Astrocyte (in vitro differentiated cells and primary cell): ENCODE measurements around the gene EPS8L3. TPM values are rescaled to one million over a fixed set of nuclear protein-coding genes. Genes with fewer than 3 reads are reported as not detected.

Experiments used
- DNase-seq: peaks from one replicate; pipeline ENCODE4 v3.0.0-alpha.2; 2010; ENCODE audit warnings: low read depth
- FAIRE-seq: peaks from 2 replicates; lab custom pipeline; 2011; peaks lifted over from hg19 to GRCh38; lab: Jason Lieb, UNC
- H2AFZ ChIP-seq: 2 replicates; pipeline ENCODE4 v1.6.0; 2012; ENCODE audit warnings: low read depth, low read length, inconsistent platforms
- H3K27ac ChIP-seq: 2 replicates; pipeline ENCODE4 v1.5.1; 2011; ENCODE audit warnings: low read depth, low read length, inconsistent platforms
- H3K27me3 ChIP-seq: 2 replicates; pipeline ENCODE4 v1.6.0; 2011; ENCODE audit warnings: low read length, inconsistent platforms; ENCODE audit not compliant: insufficient read depth
- H3K36me3 ChIP-seq: 2 replicates; pipeline ENCODE4 v1.5.1; 2011; ENCODE audit warnings: low read length, inconsistent platforms; ENCODE audit not compliant: insufficient read depth
- H3K4me1 ChIP-seq: 2 replicates; pipeline ENCODE4 v1.5.1; 2011; ENCODE audit warnings: low read length, inconsistent platforms; ENCODE audit not compliant: insufficient read depth
- H3K4me2 ChIP-seq: 2 replicates; pipeline ENCODE4 v1.6.0; 2012; ENCODE audit warnings: low read length, inconsistent platforms
- H3K4me3 ChIP-seq: 2 replicates; pipeline ENCODE4 v1.5.1; 2011; ENCODE audit warnings: low read depth, mild to moderate bottlenecking, low read length, inconsistent platforms; ENCODE audit not compliant: insufficient read depth
- H3K79me2 ChIP-seq: 2 replicates; pipeline ENCODE4 v1.6.0; 2012; ENCODE audit warnings: mild to moderate bottlenecking, low read length, inconsistent platforms; ENCODE audit not compliant: insufficient read depth
- H3K9ac ChIP-seq: 2 replicates; pipeline ENCODE4 v1.6.0; 2012; ENCODE audit warnings: mild to moderate bottlenecking, low read length, inconsistent platforms
- H3K9me3 ChIP-seq: 2 replicates; pipeline ENCODE4 v1.5.1; 2012; ENCODE audit warnings: low read depth, mild to moderate bottlenecking, low read length, inconsistent platforms; ENCODE audit not compliant: insufficient read depth
- H4K20me1 ChIP-seq: 2 replicates; pipeline ENCODE4 v1.6.0; 2012; ENCODE audit warnings: low read length, inconsistent platforms; ENCODE audit not compliant: insufficient read depth
- H3K27ac Mint-ChIP-seq: one replicate; pipeline ENCODE4 v1.8.0; 2021; ENCODE audit warnings: mild to moderate bottlenecking, mixed read lengths; ENCODE audit not compliant: unreplicated experiment
- H3K27me3 Mint-ChIP-seq: one replicate; pipeline ENCODE4 v1.8.0; 2021; ENCODE audit warnings: low read depth, mixed read lengths; ENCODE audit not compliant: unreplicated experiment
- H3K36me3 Mint-ChIP-seq: one replicate; pipeline ENCODE4 v1.8.0; 2021; ENCODE audit warnings: low read depth, mixed read lengths; ENCODE audit not compliant: unreplicated experiment
- H3K4me1 Mint-ChIP-seq: one replicate; pipeline ENCODE4 v1.8.0; 2021; ENCODE audit warnings: low read depth, mixed read lengths; ENCODE audit not compliant: unreplicated experiment
- H3K4me3 Mint-ChIP-seq: one replicate; pipeline ENCODE4 v1.8.0; 2021; ENCODE audit warnings: mild to moderate bottlenecking, moderate library complexity, mixed read lengths; ENCODE audit not compliant: unreplicated experiment
- H3K9me3 Mint-ChIP-seq: one replicate; pipeline ENCODE4 v1.8.0; 2021; ENCODE audit warnings: mild to moderate bottlenecking, mixed read lengths; ENCODE audit not compliant: unreplicated experiment
- EZH2 ChIP-seq: IDR thresholded peaks from 2 replicates; pipeline ENCODE4 v1.6.1; 2012; ENCODE audit warnings: mild to moderate bottlenecking, low read length, inconsistent platforms; ENCODE audit not compliant: insufficient read depth
- total RNA-seq: library from RNA; stranded (reverse); gene quantifications from 2 replicates; pipeline ENCODE4 v1.2.1, GENCODE V29; 2021
- TF ChIP-seq, protein P1 (sequence below): IDR thresholded peaks from 2 replicates; pipeline ENCODE4 v1.5.1; 2011; ENCODE audit warnings: low read depth, mild to moderate bottlenecking, inconsistent platforms, low read length, moderate library complexity; ENCODE audit not compliant: insufficient read depth

EPS8L3 gene
- total RNA-seq, 1 donor from 2014 or later, result not detected

DNA sequence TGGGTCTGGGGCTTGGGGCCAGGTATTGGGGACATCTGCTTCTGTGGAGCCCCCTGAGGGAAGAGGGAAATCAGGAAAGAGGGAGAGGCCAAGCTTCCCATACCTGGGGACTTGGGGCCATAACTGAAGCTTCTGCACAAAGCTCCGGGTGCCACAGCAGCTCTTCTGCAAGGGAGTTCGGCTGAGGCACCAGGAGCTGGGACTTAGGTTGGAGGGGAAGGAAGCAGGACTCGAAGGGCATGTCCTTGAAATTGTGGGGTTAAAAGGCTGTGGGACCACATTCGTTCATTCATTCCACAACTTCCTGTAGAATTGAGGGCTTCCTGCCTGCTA lies 1.7 kb upstream of the EPS8L3 start:
- no peaks in the 10 kb centered on the region for H3K9me3 ChIP-seq
- TF ChIP-seq, protein P1, sequence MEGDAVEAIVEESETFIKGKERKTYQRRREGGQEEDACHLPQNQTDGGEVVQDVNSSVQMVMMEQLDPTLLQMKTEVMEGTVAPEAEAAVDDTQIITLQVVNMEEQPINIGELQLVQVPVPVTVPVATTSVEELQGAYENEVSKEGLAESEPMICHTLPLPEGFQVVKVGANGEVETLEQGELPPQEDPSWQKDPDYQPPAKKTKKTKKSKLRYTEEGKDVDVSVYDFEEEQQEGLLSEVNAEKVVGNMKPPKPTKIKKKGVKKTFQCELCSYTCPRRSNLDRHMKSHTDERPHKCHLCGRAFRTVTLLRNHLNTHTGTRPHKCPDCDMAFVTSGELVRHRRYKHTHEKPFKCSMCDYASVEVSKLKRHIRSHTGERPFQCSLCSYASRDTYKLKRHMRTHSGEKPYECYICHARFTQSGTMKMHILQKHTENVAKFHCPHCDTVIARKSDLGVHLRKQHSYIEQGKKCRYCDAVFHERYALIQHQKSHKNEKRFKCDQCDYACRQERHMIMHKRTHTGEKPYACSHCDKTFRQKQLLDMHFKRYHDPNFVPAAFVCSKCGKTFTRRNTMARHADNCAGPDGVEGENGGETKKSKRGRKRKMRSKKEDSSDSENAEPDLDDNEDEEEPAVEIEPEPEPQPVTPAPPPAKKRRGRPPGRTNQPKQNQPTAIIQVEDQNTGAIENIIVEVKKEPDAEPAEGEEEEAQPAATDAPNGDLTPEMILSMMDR, result no peak
- no peak for TF ChIP-seq EZH2
- no peak overlapping the region for H2AFZ ChIP-seq
- H4K20me1 ChIP-seq, result no peaks in the 10 kb centered on the region
- peaks cover 7% of the 10 kb centered on the region for H3K36me3 Mint-ChIP-seq
- no peak overlapping the region for H3K4me3 Mint-ChIP-seq
- H3K9me3 Mint-ChIP-seq, result peaks cover 2% of the 10 kb centered on the region
- H3K4me1 Mint-ChIP-seq, result peaks cover 11% of the 10 kb centered on the region
- peaks cover 15% of the 10 kb centered on the region for H3K4me1 ChIP-seq
- H3K9ac ChIP-seq, result no peak overlapping the region
- H3K36me3 ChIP-seq, result no peaks in the 10 kb centered on the region
- no peak for DNase-seq
- H3K27ac Mint-ChIP-seq, result no peak overlapping the region
- no peak for FAIRE-seq
- no peak overlapping the region for H3K4me2 ChIP-seq
- no peak overlapping the region for H3K4me3 ChIP-seq
- no peaks in the 10 kb centered on the region for H3K27me3 ChIP-seq
- no peak overlapping the region for H3K27ac ChIP-seq
- H3K27me3 Mint-ChIP-seq, result peaks cover 31% of the 10 kb centered on the region
- H3K79me2 ChIP-seq, result no peaks in the 10 kb centered on the region

DNA sequence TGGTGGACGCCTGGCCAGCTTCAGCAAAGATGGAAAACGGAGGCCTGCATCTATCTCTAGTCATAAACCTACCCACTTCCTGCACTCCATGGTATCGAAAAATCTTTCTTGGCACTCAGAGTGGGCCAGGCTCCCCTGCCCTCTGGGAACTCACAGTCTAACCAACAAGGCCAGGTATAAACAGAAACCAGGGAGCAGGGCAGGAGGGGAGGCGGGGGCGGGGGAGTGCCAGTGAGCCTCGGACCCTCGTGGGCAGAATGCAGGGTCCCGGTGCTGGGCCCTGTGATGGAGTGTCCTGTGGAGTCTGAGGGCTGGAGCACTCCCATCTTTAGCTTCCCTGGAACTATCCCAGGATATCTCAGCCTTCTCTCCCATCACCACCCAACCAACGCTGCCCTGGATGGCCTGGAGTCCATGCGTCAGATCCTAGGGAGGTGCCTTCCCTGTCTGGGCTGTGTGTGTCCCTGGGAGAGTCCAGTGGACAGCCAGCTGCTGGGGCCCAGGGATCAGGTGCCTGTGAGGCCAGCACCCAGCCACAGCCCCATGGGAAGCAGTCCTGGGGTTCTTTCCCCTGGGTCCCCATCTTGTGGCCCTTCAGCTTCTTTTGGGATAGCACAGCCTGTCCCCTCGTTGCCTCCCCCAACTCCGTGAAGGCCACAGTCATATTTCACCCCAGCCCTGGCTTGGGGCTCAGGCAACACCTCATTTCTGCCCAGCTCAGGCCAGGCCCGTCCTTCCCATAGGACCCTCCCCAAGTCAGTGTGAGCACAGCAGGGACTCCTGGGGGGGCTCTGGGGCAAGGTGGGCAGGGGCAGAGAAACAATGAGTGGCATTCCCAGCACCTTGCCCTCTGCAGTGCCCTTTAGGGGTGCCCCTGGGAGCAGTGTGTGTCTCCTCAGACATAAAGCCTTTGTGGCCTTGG lies 1.1 kb upstream of the EPS8L3 start:
- DNase-seq, result no peak
- no peak for TF ChIP-seq EZH2
- TF ChIP-seq, protein P1, result no peak
- Histone ChIP-seq H3K27me3 (no peaks in the 10 kb centered on the region), H3K9me3 (no peaks in the 10 kb centered on the region), H3K36me3 (no peaks in the 10 kb centered on the region), H2AFZ (no peak overlapping the region), H3K79me2 (no peaks in the 10 kb centered on the region), H4K20me1 (no peaks in the 10 kb centered on the region), H3K9ac (no peak overlapping the region), H3K4me2 (no peak overlapping the region), H3K4me3 (no peak overlapping the region), H3K4me1 (peaks cover 14% of the 10 kb centered on the region), H3K27ac (no peak overlapping the region)
- Mint-ChIP-seq H3K9me3 (peaks cover 2% of the 10 kb centered on the region), H3K4me1 (peaks cover 11% of the 10 kb centered on the region), H3K36me3 (peaks cover 7% of the 10 kb centered on the region), H3K4me3 (no peak overlapping the region), H3K27ac (no peak overlapping the region), H3K27me3 (peaks cover 34% of the 10 kb centered on the region)
- no peak for FAIRE-seq
